ENCODE measurements around the gene KSR1. TPM values are rescaled to one million over a fixed set of nuclear protein-coding genes. Genes with fewer than 3 reads are reported as not detected.
"Not testable (repeated sequence)": the region's sequence is repeated elsewhere in the genome, so short reads cannot be mapped to it uniquely, and the experiment has no call there.

Gene KSR1
- total RNA-seq, 2 donors from 2014 or later, result 11.5 to 23.7 TPM

DNA sequence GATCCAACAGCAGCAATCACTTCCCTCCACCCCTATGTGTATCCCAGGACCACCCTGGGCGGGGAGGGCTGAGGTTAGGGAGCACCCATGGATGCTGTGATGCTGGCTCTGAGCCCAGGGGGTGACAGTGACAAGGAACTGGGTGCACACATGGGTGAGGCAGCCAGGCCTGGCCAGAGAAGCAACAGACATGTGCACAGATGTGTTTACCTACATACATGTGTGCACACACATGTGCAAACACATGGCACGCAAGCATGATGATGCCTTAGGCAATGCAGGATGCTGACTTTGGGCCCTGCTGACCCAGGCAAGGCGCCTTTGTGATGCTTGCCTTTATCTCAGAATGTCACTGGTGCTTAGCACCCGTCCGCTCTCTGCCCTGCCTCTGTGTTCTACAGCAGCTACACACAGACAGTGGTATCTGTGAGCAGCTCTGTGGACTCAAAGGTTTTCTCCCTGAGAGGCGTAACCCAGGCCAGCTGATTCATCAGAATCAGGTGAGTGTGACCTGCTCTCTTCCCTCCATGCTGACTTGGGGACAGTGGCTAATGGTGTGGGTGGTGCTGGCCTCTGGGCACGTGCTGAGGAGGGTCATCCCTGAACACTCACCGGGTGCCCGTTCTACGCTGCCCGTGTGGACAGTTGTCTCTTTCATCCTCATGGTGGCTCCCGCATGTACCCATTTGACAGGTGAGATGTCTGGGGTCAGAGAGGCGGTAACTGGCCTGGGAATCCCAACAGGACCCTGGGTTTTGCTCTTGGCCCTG, 38.5 kb upstream of the KSR1 start:
- no peak for TF ChIP-seq POLR2AphosphoS5 (IDR thresholded peaks at IDR 0.05)
- H3K9me3 ChIP-seq, result no peaks in the 10 kb centered on the region
- 95% methylated on average over 13 of the region's 13 CpGs for WGBS
- no peak overlapping the region for H3K27ac ChIP-seq
- H3K4me3 ChIP-seq, result no peak overlapping the region
- H3K27me3 ChIP-seq (replicated peaks; ENCODE audit: insufficient read depth), result no peaks in the 10 kb centered on the region
- DNase-seq (ENCODE audit: low spot score), result no peak
- peaks cover 3% of the 10 kb centered on the region for H3K4me1 ChIP-seq (replicated peaks)
- H3K36me3 ChIP-seq, result no peaks in the 10 kb centered on the region
- intact Hi-C loops (cut with DNase I), result no loop called here

- 97% methylated on average over 3 of the region's 3 CpGs for WGBS
Observed at GRCh38 chr17:27418366-27418615, 38.0 kb upstream of the KSR1 start.

GRCh38 chr17:27419156-27419555, 37.1 kb upstream of the KSR1 start:
- H3K4me3 ChIP-seq, result no peak overlapping the region
- H3K27ac ChIP-seq, result no peak overlapping the region
- WGBS, result 99% methylated on average over 4 of the region's 4 CpGs
- no peaks in the 10 kb centered on the region for H3K27me3 ChIP-seq (replicated peaks; ENCODE audit: insufficient read depth)
- H3K9me3 ChIP-seq, result no peaks in the 10 kb centered on the region
- H3K4me1 ChIP-seq (replicated peaks), result peaks cover 1% of the 10 kb centered on the region
- no peak for DNase-seq (ENCODE audit: low spot score)
- intact Hi-C loops (cut with DNase I), result no loop called here
- no peak for TF ChIP-seq CTCF (IDR thresholded peaks at IDR 0.05)
- no peak for TF ChIP-seq POLR2AphosphoS5 (IDR thresholded peaks at IDR 0.05)
- TF ChIP-seq POLR2A (IDR thresholded peaks at IDR 0.05), result no peak
- H3K36me3 ChIP-seq, result no peaks in the 10 kb centered on the region

More at GRCh38 chr17:27418366-27418615, 38.0 kb upstream of the KSR1 start:
- Histone ChIP-seq H3K36me3 (no peaks in the 10 kb centered on the region), H3K27me3 (replicated peaks; ENCODE audit: insufficient read depth) (no peaks in the 10 kb centered on the region), H3K4me3 (no peak overlapping the region), H3K4me1 (replicated peaks) (peaks cover 3% of the 10 kb centered on the region), H3K9me3 (no peaks in the 10 kb centered on the region), H3K27ac (no peak overlapping the region)
- DNase-seq (ENCODE audit: low spot score), result no peak
- TF ChIP-seq CTCF (IDR thresholded peaks at IDR 0.05) (no peak), POLR2AphosphoS5 (IDR thresholded peaks at IDR 0.05) (no peak), POLR2A (IDR thresholded peaks at IDR 0.05) (no peak)
- intact Hi-C loops (cut with DNase I), result no loop called here

DNA sequence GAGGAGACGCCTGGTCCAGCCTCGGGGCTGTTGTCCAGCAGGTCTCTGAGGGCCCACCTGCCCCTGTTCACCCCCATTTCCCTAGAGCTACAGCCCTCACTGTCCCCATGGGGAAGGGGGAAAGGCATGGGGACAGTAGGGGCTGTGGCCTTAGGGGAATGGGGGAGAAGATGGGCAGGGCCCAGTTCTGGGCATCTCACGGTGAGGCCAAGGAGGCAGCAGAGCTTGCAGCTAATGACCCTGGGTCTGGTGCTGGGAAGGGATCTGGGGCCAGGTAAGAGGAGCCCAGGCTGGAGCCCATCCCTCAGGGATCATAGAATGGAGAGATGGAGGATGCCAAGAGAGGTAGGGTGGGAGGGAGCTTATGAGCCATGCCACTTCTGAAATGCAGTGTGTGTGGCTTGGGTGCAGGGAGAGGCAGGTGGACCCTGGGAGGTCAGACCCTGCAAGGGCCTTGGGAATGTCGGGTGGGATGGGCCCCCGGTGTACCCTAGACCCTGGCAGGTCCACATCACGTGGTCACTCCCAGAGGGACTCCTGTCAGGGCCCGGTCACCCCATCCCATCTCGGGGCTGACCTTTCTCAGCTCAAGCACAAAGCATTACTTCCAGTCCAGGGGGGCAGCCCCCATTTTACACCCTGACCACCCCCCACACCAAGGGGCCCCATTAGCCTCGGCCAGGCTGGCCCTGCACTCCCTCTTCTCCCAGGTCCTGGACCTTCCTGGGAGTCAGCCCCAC, 35.9 kb upstream of the KSR1 start:
- Histone ChIP-seq H3K9me3 (no peaks in the 10 kb centered on the region), H3K27me3 (replicated peaks; ENCODE audit: insufficient read depth) (no peaks in the 10 kb centered on the region), H3K27ac (no peak overlapping the region), H3K4me1 (replicated peaks) (no peaks in the 10 kb centered on the region), H3K4me3 (no peak overlapping the region), H3K36me3 (no peaks in the 10 kb centered on the region)
- WGBS, result 82% methylated on average over 9 of the region's 9 CpGs
- intact Hi-C loops (cut with DNase I), result no loop called here
- TF ChIP-seq POLR2AphosphoS5 (IDR thresholded peaks at IDR 0.05) (no peak), CTCF (IDR thresholded peaks at IDR 0.05) (no peak), POLR2A (IDR thresholded peaks at IDR 0.05) (no peak)
- DNase-seq (ENCODE audit: low spot score), result no peak

- no peak for DNase-seq (ENCODE audit: low spot score)
- no peaks in the 10 kb centered on the region for H3K9me3 ChIP-seq
- H3K4me1 ChIP-seq (replicated peaks), result no peaks in the 10 kb centered on the region
- no peak for TF ChIP-seq POLR2AphosphoS5 (IDR thresholded peaks at IDR 0.05)
- no peak for TF ChIP-seq CTCF (IDR thresholded peaks at IDR 0.05)
- no peak for TF ChIP-seq POLR2A (IDR thresholded peaks at IDR 0.05)
- H3K4me3 ChIP-seq, result no peak overlapping the region
- H3K36me3 ChIP-seq, result no peaks in the 10 kb centered on the region
- no peak overlapping the region for H3K27ac ChIP-seq
- no peaks in the 10 kb centered on the region for H3K27me3 ChIP-seq (replicated peaks; ENCODE audit: insufficient read depth)
- intact Hi-C loops (cut with DNase I), result no loop called here
- WGBS, result 87% methylated on average over 10 of the region's 10 CpGs
Observed at GRCh38 chr17:27421111-27421510, 35.1 kb upstream of the KSR1 start.

DNA sequence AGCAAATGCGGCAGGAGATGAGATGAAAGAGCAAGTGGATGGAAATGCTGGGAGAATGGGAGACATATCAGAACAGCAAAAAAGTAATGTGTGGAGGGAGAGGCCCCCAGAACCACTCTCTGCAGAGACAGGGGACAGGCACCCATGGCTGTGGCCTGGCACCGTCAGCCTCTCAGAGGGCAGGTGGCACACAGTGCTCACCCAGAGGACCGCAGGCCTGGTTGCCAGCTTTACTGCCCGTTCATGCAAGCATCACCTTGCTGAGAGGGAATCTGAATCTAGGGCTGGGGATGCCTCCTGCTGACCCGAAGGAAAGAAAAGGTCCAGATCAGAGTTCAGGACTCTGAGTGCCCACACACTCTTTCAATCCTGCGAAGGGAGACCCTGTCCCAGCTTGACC, 34.6 kb upstream of the KSR1 start:
- WGBS, result 89% methylated on average over 6 of the region's 6 CpGs
- DNase-seq (ENCODE audit: low spot score); H3K27me3 ChIP-seq (replicated peaks; ENCODE audit: insufficient read depth); H3K27ac ChIP-seq; intact Hi-C loops (cut with DNase I); H3K4me3 ChIP-seq; H3K4me1 ChIP-seq (replicated peaks); H3K36me3 ChIP-seq; H3K9me3 ChIP-seq: not testable (repeated sequence)
